CD4-positive, alpha-beta memory T cell (primary cell): ENCODE results near the gene CPNE1. TPM values are rescaled to one million over a fixed set of nuclear protein-coding genes. Genes with fewer than 3 reads are reported as not detected.
A peak's percentile ranks its signal among the peaks of the same experiment; 100 is the strongest.
"Not testable (repeated sequence)": the region's sequence is repeated elsewhere in the genome, so short reads cannot be mapped to it uniquely, and the experiment has no call there.

Source experiments
- CTCF ChIA-PET: fragments of 350-600 bp; sonication (Branson Sonifier 250); formaldehyde crosslinking; loops from one replicate; lab custom pipeline; 2021; ENCODE audit warnings: inconsistent platforms; ENCODE audit not compliant: partially characterized antibody; lab: Charles Lee
- POLR2A ChIA-PET: fragments of 350-600 bp; sonication (Branson Sonifier 250); formaldehyde crosslinking; loops from one replicate; lab custom pipeline; 2021; ENCODE audit not compliant: partially characterized antibody; lab: Charles Lee
- DNase-seq, 5 donors: peaks; one replicate each; pipeline versions ENCODE4 v3.0.0 to v3.0.0-alpha.2; 2020 to 2022; ENCODE audit warnings: mixed read lengths in 1 of 5
- H3K27ac ChIP-seq: one replicate; pipeline ENCODE4 v1.7.0; 2013; ENCODE audit warnings: low read depth, low read length
- H3K27me3 ChIP-seq: 2 replicates; pipeline ENCODE4 v1.7.0; 2013; ENCODE audit warnings: mild to moderate bottlenecking, low read length, moderate library complexity; ENCODE audit not compliant: insufficient read depth
- H3K36me3 ChIP-seq: 2 replicates; pipeline ENCODE4 v1.7.0; 2013; ENCODE audit warnings: mild to moderate bottlenecking, low read length, moderate library complexity; ENCODE audit not compliant: insufficient read depth
- H3K4me1 ChIP-seq: 2 replicates; pipeline ENCODE4 v1.7.0; 2013; ENCODE audit warnings: mild to moderate bottlenecking, low read length, moderate library complexity; ENCODE audit not compliant: insufficient read depth
- H3K4me3 ChIP-seq, 2 donors: one replicate each; pipeline ENCODE4 v1.7.0; 2013; ENCODE audit warnings: low read length in 2 of 2, mild to moderate bottlenecking in 1 of 2
- H3K9me3 ChIP-seq, 2 donors: one replicate each; pipeline ENCODE4 v1.7.0; 2013; ENCODE audit warnings: low read length in 2 of 2, control low read depth in 1 of 2; ENCODE audit not compliant: control insufficient read depth in 1 of 2
- H3K27ac Mint-ChIP-seq, 7 donors: one replicate each; pipeline ENCODE4 v1.8.0; 2020 to 2021; ENCODE audit warnings: mixed read lengths in 7 of 7, mild to moderate bottlenecking in 6 of 7, inconsistent platforms in 3 of 7, moderate library complexity in 3 of 7
- H3K27me3 Mint-ChIP-seq, 2 donors: one replicate each; pipeline ENCODE4 v1.8.0; 2020 to 2021; ENCODE audit warnings: mixed read lengths in 2 of 2
- H3K36me3 Mint-ChIP-seq, 2 donors: one replicate each; pipeline ENCODE4 v1.8.0; 2020 to 2021; ENCODE audit warnings: mixed read lengths in 2 of 2, inconsistent platforms in 1 of 2, mild to moderate bottlenecking in 1 of 2
- H3K4me1 Mint-ChIP-seq, 4 donors: one replicate each; pipeline ENCODE4 v1.8.0; 2020 to 2021; ENCODE audit warnings: mixed read lengths in 4 of 4, mild to moderate bottlenecking in 1 of 4
- H3K4me3 Mint-ChIP-seq, 8 donors: one replicate each; pipeline ENCODE4 v1.8.0; 2020 to 2021; ENCODE audit warnings: mixed read lengths in 8 of 8, mild to moderate bottlenecking in 7 of 8, moderate library complexity in 6 of 8, inconsistent platforms in 3 of 8
- H3K9me3 Mint-ChIP-seq, 8 donors: one replicate each; pipeline ENCODE4 v1.8.0; 2020 to 2021; ENCODE audit warnings: mixed read lengths in 8 of 8, mild to moderate bottlenecking in 5 of 8, inconsistent platforms in 3 of 8, moderate library complexity in 1 of 8
- intact Hi-C: fragments of 100-400 bp; cut with micrococcal nuclease; formaldehyde crosslinking; loops from one replicate; pipeline ENCODE4 v1.15.1; 2023
- polyA plus RNA-seq, 2 donors: library from polyadenylated mRNA; unstranded; fragments of 300-500 nt; fragmentation: Illumina TruSeq; gene quantifications; one replicate each; pipeline ENCODE4 v1.2.3, GENCODE V29; 2021
- total RNA-seq, 2 experiments: library from RNA; stranded (reverse); gene quantifications; one replicate each; pipeline ENCODE4 v1.2.3, GENCODE V29; 2021

The CPNE1 gene
- total and polyA plus RNA-seq, 4 experiments from 2014 or later: 305 to 353 (median 329) TPM

DNA sequence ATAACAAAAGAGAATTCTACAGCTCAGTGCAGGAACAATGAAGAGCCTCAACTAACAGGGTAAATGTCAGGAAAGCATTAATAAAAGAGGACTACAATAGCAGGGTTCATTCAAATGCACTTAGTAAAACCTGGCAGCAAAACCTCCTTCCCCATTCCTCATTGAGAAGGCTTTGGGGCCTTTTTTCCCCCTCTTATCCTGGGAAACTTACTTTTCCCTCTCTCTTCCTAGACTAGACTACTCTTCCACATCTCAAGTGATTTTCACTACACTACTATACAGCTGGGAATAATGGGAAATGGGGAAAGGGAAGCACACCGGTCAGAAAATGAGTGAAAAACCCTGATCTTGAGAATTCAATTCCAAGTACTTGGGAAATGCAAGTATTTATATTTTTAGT is 44.6 kb upstream of the CPNE1 start:
- Mint-ChIP-seq H3K27ac (peak overlapping the region in 3 of 7 donors; percentile 37 to 78 (median 47)), H3K27me3 (no peaks in the 10 kb centered on the region), H3K36me3 (peaks cover 50 to 84% of the 10 kb centered on the region in 2 donors), H3K4me1 (peaks cover 25 to 62% (median 37%) of the 10 kb centered on the region in 4 donors), H3K9me3 (no peaks in the 10 kb centered on the region), H3K4me3 (peak overlapping the region in 1 of 8 donors; percentile 51)
- POLR2A ChIA-PET: interaction anchor here (0.7 to 6.8 kb wide), 5 partner anchors 10 to 71 kb away, joined by 3 to 29 read pairs (median 9); partner anchors contain the start of genes NFS1, RBM39 and ROMO1
- no peak overlapping the region for H3K4me3 ChIP-seq
- DNase-seq: no peak
- H3K27ac ChIP-seq: no peak overlapping the region
- H3K9me3 ChIP-seq: no peaks in the 10 kb centered on the region
- H3K4me1 ChIP-seq: peaks cover 49% of the 10 kb centered on the region
- peaks cover 75% of the 10 kb centered on the region for H3K36me3 ChIP-seq
- no peaks in the 10 kb centered on the region for H3K27me3 ChIP-seq
- intact Hi-C loops: no loop called here
- CTCF ChIA-PET: no interaction called here

DNA sequence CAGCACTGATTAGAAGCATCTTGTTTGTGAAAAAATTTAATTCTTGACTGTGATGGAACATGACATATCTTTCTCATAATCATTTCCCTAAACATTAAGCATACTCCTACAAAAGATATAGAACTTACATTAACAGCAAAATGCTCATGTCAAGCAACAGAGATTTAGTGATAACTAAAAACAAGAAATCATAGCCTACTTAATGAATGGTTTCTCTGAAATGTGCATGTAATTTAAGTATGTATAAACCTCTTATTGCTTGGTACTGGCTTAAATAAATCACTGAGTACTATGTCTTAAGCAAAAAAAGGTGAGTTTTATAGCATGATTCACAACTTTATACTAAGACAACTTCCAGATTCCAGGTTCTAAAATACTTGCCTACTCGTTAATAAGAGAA is 43.8 kb upstream of the CPNE1 start:
- H3K9me3 Mint-ChIP-seq: no peaks in the 10 kb centered on the region
- CTCF ChIA-PET: interaction anchor here (1.0 to 3.1 kb wide), 3 partner anchors 107 to 246 kb away, joined by 3 to 9 read pairs (median 3); partner anchors contain the start of gene SCAND1
- no peaks in the 10 kb centered on the region for H3K27me3 ChIP-seq
- intact Hi-C loops: no loop called here
- peak in 1 of 5 donors; percentile 1 for DNase-seq
- H3K36me3 Mint-ChIP-seq: peaks cover 51 to 85% of the 10 kb centered on the region in 2 donors
- H3K9me3 ChIP-seq: no peaks in the 10 kb centered on the region
- H3K4me3 Mint-ChIP-seq: no peak overlapping the region
- peak overlapping the region in 2 of 7 donors; percentile 47 to 78 for H3K27ac Mint-ChIP-seq
- POLR2A ChIA-PET: interaction anchor here (0.8 to 6.8 kb wide), 6 partner anchors 9 to 41 kb away, joined by 3 to 29 read pairs (median 8); partner anchors contain the start of genes NFS1, RBM39 and ROMO1
- H3K27me3 Mint-ChIP-seq: no peaks in the 10 kb centered on the region
- no peak overlapping the region for H3K27ac ChIP-seq
- H3K4me1 Mint-ChIP-seq: peaks cover 23 to 62% (median 33%) of the 10 kb centered on the region in 4 donors
- peaks cover 49% of the 10 kb centered on the region for H3K4me1 ChIP-seq
- peaks cover 75% of the 10 kb centered on the region for H3K36me3 ChIP-seq
- no peak overlapping the region for H3K4me3 ChIP-seq

- H3K4me3 Mint-ChIP-seq, H3K27me3 Mint-ChIP-seq, H3K9me3 Mint-ChIP-seq, H3K27me3 ChIP-seq, intact Hi-C loops, H3K9me3 ChIP-seq, DNase-seq, H3K27ac ChIP-seq, H3K4me3 ChIP-seq: not testable (repeated sequence)
- POLR2A ChIA-PET: interaction anchor here (1.4 to 3.0 kb wide), 4 partner anchors 22 to 43 kb away, joined by 3 to 11 read pairs (median 5); partner anchors contain the start of gene RBM39
- Histone ChIP-seq H3K4me1 (peaks cover 38% of the 10 kb centered on the region), H3K36me3 (peaks cover 75% of the 10 kb centered on the region)
- peaks cover 55 to 87% of the 10 kb centered on the region in 2 donors for H3K36me3 Mint-ChIP-seq
- H3K4me1 Mint-ChIP-seq: peaks cover 19 to 59% (median 26%) of the 10 kb centered on the region in 4 donors
- CTCF ChIA-PET: interaction anchor here (1.1 to 3.1 kb wide), 2 partner anchors 106 to 247 kb away, joined by 3 to 9 read pairs; partner anchors contain the start of gene SCAND1
- peak overlapping the region in 4 of 7 donors; percentile 18 to 78 (median 48) for H3K27ac Mint-ChIP-seq
Measured at GRCh38 chr20:35706591-35707529, 42.2 kb upstream of the CPNE1 start.

- Histone ChIP-seq H3K4me1 (peaks cover 29% of the 10 kb centered on the region), H3K36me3 (peaks cover 65% of the 10 kb centered on the region)
- CTCF ChIA-PET: interaction anchor here (1.1 to 3.1 kb wide), 2 partner anchors 87 to 105 kb away, joined by 3 to 9 read pairs; no protein-coding TSS in a partner anchor
- H3K27ac ChIP-seq, intact Hi-C loops, H3K9me3 Mint-ChIP-seq, H3K4me3 Mint-ChIP-seq, H3K4me3 ChIP-seq, H3K27me3 Mint-ChIP-seq, H3K9me3 ChIP-seq, DNase-seq, H3K27me3 ChIP-seq: not testable (repeated sequence)
- peak overlapping the region in 3 of 7 donors; percentile 46 to 98 (median 73) for H3K27ac Mint-ChIP-seq
- peaks cover 13 to 55% (median 20%) of the 10 kb centered on the region in 4 donors for H3K4me1 Mint-ChIP-seq
- H3K36me3 Mint-ChIP-seq: peaks cover 49 to 79% of the 10 kb centered on the region in 2 donors
- POLR2A ChIA-PET: interaction anchor here (2.9 to 3.0 kb wide), 2 partner anchors 36 to 42 kb away, joined by 10 to 11 read pairs; partner anchors contain the start of genes CPNE1, RBM12 and RBM39
Measured at GRCh38 chr20:35705894-35706293, 41.2 kb upstream of the CPNE1 start.

DNA sequence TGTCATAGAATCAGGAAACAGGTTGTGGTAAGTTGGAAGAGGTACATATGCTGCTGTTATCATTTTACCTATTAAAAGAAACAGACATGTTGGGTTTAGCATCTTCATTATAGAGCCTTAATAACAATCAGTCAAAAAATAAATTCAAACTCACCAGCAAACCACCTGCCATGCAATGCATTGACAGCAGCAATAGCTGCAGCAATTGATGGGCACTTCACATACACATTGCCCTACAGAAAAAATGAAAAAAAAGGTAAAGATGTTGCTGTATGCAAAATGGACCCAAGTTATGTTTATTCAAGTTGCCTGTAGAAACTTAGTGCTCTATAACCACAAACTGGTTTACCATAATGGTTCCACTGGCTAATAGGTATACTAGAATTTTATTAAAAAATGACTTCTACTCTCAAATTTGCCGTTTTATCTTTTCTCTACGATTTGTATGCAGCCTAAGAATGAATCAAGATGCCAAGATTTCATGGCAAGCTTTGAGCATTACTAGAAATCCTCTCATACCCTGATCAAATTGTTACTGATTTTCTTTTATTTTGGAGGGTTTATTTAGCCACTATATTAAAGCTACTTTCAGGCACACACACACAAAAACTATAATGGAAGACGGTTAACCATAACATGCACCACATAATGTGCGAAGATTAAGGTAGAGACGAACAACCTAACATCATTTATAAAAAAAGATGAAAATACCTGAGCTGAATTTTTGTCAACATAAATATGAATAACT is 40.0 kb upstream of the CPNE1 start:
- Mint-ChIP-seq H3K4me1 (peaks cover 18 to 55% (median 20%) of the 10 kb centered on the region in 4 donors), H3K36me3 (peaks cover 42 to 73% of the 10 kb centered on the region in 2 donors), H3K27ac (peak overlapping the region in 3 of 7 donors; percentile 71 to 98 (median 79)), H3K4me3 (no peak overlapping the region), H3K27me3 (no peaks in the 10 kb centered on the region), H3K9me3 (peaks cover 0 to 4% (median 0%) of the 10 kb centered on the region in 8 donors)
- Histone ChIP-seq H3K27ac (no peak overlapping the region), H3K36me3 (peaks cover 54% of the 10 kb centered on the region), H3K4me1 (peaks cover 29% of the 10 kb centered on the region), H3K9me3 (no peaks in the 10 kb centered on the region), H3K27me3 (no peaks in the 10 kb centered on the region), H3K4me3 (no peak overlapping the region)
- no peak for DNase-seq
- intact Hi-C loops: no loop called here
- ChIA-PET POLR2A (interaction anchor here (1.1 to 6.8 kb wide), 4 partner anchors 15 to 41 kb away, joined by 4 to 100 read pairs (median 7); partner anchors contain the start of genes CPNE1, RBM12 and RBM39), CTCF (interaction anchor here (1.0 to 1.1 kb wide), 2 partner anchors 86 to 101 kb away, joined by 3 read pairs; no protein-coding TSS in a partner anchor)

DNA sequence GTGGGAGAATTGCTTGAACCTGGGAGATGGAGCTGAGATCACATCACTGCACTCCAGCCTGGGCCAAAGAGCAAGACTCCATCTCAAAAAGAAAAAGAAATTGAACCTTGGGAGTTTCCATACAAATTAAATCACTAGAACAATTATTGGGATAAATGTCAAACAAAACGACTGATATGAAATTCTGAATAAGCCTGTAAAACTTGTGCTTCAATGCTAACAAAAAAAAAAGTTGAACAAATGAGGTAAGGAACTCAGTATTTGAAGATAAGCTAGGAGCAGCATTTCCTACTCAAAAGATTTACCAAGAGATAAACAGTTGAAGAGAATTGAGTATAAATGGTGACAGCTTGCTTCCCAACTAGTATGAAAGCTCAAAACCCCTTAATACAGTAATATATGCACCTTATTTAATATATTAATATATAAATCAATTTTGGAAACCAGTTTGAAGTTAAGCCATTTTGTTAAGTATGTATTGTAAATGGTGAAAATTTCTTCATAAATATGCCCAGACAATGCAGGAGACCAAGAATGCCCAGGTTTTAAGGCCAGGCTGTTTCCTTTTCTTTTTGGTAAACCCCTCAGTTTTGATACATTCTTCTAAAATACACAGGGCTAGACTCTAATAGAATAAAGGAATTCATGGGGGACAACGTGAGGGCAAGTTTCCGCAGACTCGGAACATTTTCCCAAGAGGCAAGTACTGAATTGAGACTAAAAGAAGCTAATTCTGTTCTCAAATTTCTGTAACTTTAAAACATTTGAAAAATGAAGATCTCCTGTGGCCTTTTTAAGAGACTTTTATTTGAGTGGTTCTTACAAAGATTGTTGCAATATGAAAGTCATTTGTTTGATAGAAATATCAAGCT is 38.4 kb upstream of the CPNE1 start:
- peak overlapping the region in 3 of 7 donors; percentile 8 to 98 (median 79) for H3K27ac Mint-ChIP-seq
- intact Hi-C loops: no loop called here
- H3K27me3 Mint-ChIP-seq: no peaks in the 10 kb centered on the region
- Histone ChIP-seq H3K27me3 (no peaks in the 10 kb centered on the region), H3K9me3 (no peaks in the 10 kb centered on the region), H3K36me3 (peaks cover 43% of the 10 kb centered on the region), H3K4me3 (no peak overlapping the region), H3K4me1 (peaks cover 28% of the 10 kb centered on the region), H3K27ac (no peak overlapping the region)
- CTCF ChIA-PET: interaction anchor here (2.3 to 2.7 kb wide), 2 partner anchors 36 to 102 kb away, joined by 6 to 7 read pairs; no protein-coding TSS in a partner anchor
- POLR2A ChIA-PET: interaction anchor here (0.7 to 6.8 kb wide), 8 partner anchors 9 to 87 kb away, joined by 3 to 100 read pairs (median 6); partner anchors contain the start of genes CPNE1, RBM12, RBM39 and SPAG4
- no peak for DNase-seq
- H3K4me3 Mint-ChIP-seq: no peak overlapping the region
- H3K9me3 Mint-ChIP-seq: peaks cover 0 to 11% (median 0%) of the 10 kb centered on the region in 8 donors
- peaks cover 32 to 72% of the 10 kb centered on the region in 2 donors for H3K36me3 Mint-ChIP-seq
- peaks cover 21 to 57% (median 25%) of the 10 kb centered on the region in 4 donors for H3K4me1 Mint-ChIP-seq
